HepG2 (cell line): ENCODE results near the gene ITPR1. TPM values are rescaled to one million over a fixed set of nuclear protein-coding genes. Genes with fewer than 3 reads are reported as not detected.

ENCODE experiments used
- ESRRA ChIP-seq: sonication (generic); formaldehyde crosslinking; IDR thresholded peaks from 2 replicates; pipeline ENCODE4 v1.5.1; 2020; ENCODE audit warnings: mild to moderate bottlenecking, low read depth, missing genetic modification reagents
- FUBP1 ChIP-seq: sonication (generic); formaldehyde crosslinking; IDR thresholded peaks from 2 replicates; pipeline ENCODE4 v1.5.1; 2020; ENCODE audit warnings: missing genetic modification reagents, mild to moderate bottlenecking, borderline replicate concordance
- GABPA ChIP-seq, 2 experiments: IDR thresholded peaks; 2 replicates each; pipeline ENCODE4 v1.6.1; 2011 to 2016; ENCODE audit warnings: low read depth in 2 of 2, low read length in 1 of 2, missing biosample characterization in 1 of 2, missing genetic modification characterization in 1 of 2
- HMGXB3 ChIP-seq: sonication (generic); formaldehyde crosslinking; IDR thresholded peaks from 2 replicates; pipeline ENCODE4 v1.4.0; 2020; ENCODE audit warnings: missing genetic modification reagents, borderline replicate concordance
- HMGXB4 ChIP-seq, 2 experiments: sonication (generic) in 1 of 2; formaldehyde crosslinking in 1 of 2; IDR thresholded peaks; 2 replicates each; pipeline versions ENCODE4 v1.4.0 to v1.6.1; 2018 to 2020; ENCODE audit warnings: missing genetic modification reagents in 2 of 2, borderline replicate concordance in 1 of 2, low read depth in 1 of 2, mild to moderate bottlenecking in 1 of 2, missing biosample characterization in 1 of 2
- KDM6A ChIP-seq: IDR thresholded peaks from 2 replicates; pipeline ENCODE4 v1.6.1; 2016; ENCODE audit warnings: low read depth
- KMT2A ChIP-seq: sonication (generic); formaldehyde crosslinking; IDR thresholded peaks from 2 replicates; pipeline ENCODE4 v1.4.0; 2020; ENCODE audit warnings: missing genetic modification reagents
- PRDM10 ChIP-seq: sonication (generic); formaldehyde crosslinking; IDR thresholded peaks from 2 replicates; pipeline ENCODE4 v1.4.0; 2020; ENCODE audit warnings: low read depth, missing genetic modification reagents
- PTBP1 ChIP-seq: fragments of 200-400 bp; formaldehyde crosslinking; IDR thresholded peaks from 2 replicates; pipeline ENCODE4 v1.6.1; 2018; ENCODE audit warnings: low read length, low read depth; ENCODE audit not compliant: poor library complexity, severe bottlenecking
- RCOR2 ChIP-seq: IDR thresholded peaks from 2 replicates; pipeline ENCODE4 v1.6.1; 2016; ENCODE audit warnings: missing biosample characterization, missing genetic modification reagents
- SETDB1 ChIP-seq: sonication (generic); formaldehyde crosslinking; IDR thresholded peaks from 2 replicates; pipeline ENCODE4 v1.5.1; 2020; ENCODE audit warnings: missing genetic modification reagents, mild to moderate bottlenecking, borderline replicate concordance
- SMARCC2 ChIP-seq: fragments of 450-650 bp; IDR thresholded peaks from 2 replicates; pipeline ENCODE4 v1.6.1; 2017; ENCODE audit warnings: antibody characterized with exemption, mild to moderate bottlenecking
- TP53 ChIP-seq: sonication (generic); formaldehyde crosslinking; conservative IDR thresholded peaks from 2 replicates; pipeline ENCODE4 v1.4.0; 2020; ENCODE audit warnings: missing genetic modification reagents
- ZNF225 ChIP-seq: sonication (generic); formaldehyde crosslinking; IDR thresholded peaks from 2 replicates; pipeline ENCODE4 v1.4.0; 2020; ENCODE audit warnings: mild to moderate bottlenecking, missing genetic modification reagents
- ZNF460 ChIP-seq: sonication (generic); formaldehyde crosslinking; IDR thresholded peaks from 2 replicates; pipeline ENCODE4 v1.5.1; 2020; ENCODE audit warnings: missing genetic modification reagents, mild to moderate bottlenecking, borderline replicate concordance
- polyA plus RNA-seq, 8 experiments: library from polyadenylated mRNA; depleted of rRNA in 3 of 8; stranded (reverse) in 7 of 8; unstranded in 1 of 8; fragments of >200 nt; fragmentation: Illumina TruSeq in 4 of 8; extraction: Trizol in 4 of 8; gene quantifications; 2 replicates each; pipeline versions ENCODE4 v1.2.1 to v1.2.3, GENCODE V29; 2011 to 2016; ENCODE audit warnings: low read depth in 4 of 8, missing spikeins in 1 of 8, mixed read lengths in 1 of 8; ENCODE audit not compliant: insufficient read depth in 1 of 8
- total RNA-seq, 5 experiments: library from RNA; depleted of rRNA; stranded (reverse); fragments of >200 nt; fragmentation: Illumina TruSeq; extraction: Trizol; gene quantifications; 2 replicates each; pipeline ENCODE4 v1.2.3, GENCODE V29; 2016; ENCODE audit warnings: low read depth in 1 of 5

The ITPR1 gene
- total and polyA plus RNA-seq, 2 of the 13 experiments (the other 11 are each of a cell fraction or from before 2014, with no cell fraction given) = 10.0 to 11.4 TPM

- TF ChIP-seq ZNF225 (CRISPR knock-in tag) (no peak), ZNF460 (CRISPR knock-in tag) (no peak; the same call in 1 of the 2 replicates), SMARCC2 (no peak), RCOR2 (CRISPR knock-in tag) (peak; percentile 85; the same call in 1 of the 2 replicates), TP53 (CRISPR knock-in tag) (0 out of 2 replicates have a peak, but pooled peaks have one; percentile 38), PRDM10 (CRISPR knock-in tag) (0 out of 2 replicates have a peak, but pooled peaks have one; percentile 48), GABPA (IDR thresholded peaks at IDR 0.05; ENCODE audit: low read depth, low read length) (no peak), GABPA (CRISPR knock-in tag; IDR thresholded peaks at IDR 0.05; ENCODE audit: low read depth) (peak; percentile 39; the same call in 1 of the 2 replicates), FUBP1 (CRISPR knock-in tag) (no peak), KMT2A (CRISPR knock-in tag) (no peak), SETDB1 (CRISPR knock-in tag) (no peak), PTBP1 (no peak), KDM6A (CRISPR knock-in tag) (peak; percentile 57; the same call in 1 of the 2 replicates), HMGXB4 (CRISPR knock-in tag; IDR thresholded peaks at IDR 0.05; ENCODE audit: borderline replicate concordance in 1 of 2, low read depth in 1 of 2) (no peak), HMGXB3 (0 out of 2 replicates have a peak, but pooled peaks have one; percentile 13), ESRRA (CRISPR knock-in tag) (0 out of 2 replicates have a peak, but pooled peaks have one; percentile 59)
Measured at GRCh38 chr3:4752201-4753072, 259.3 kb downstream of the ITPR1 start (continued).
